RWPE2 (cell line): ENCODE measurements around the gene BSND.

Source experiments
- ATAC-seq: fragments of 200-7000 bp; cut with Tn5 transposase; 3 replicates; pipeline ENCODE4 v1.9.1; 2021; ENCODE audit warnings: low read depth
- DNase-seq: peaks from one replicate; pipeline ENCODE4 v3.0.0-alpha.2; 2020; ENCODE audit warnings: low spot score
- H3K27ac ChIP-seq: fragments of 450-650 bp; 2 replicates; pipeline ENCODE4 v1.5.1; 2017; ENCODE audit warnings: mild to moderate bottlenecking; ENCODE audit not compliant: poor library complexity, severe bottlenecking
- H3K27me3 ChIP-seq: fragments of 250-450 bp; sonication (Bioruptor Pico); 2 replicates; pipeline ENCODE4 v1.5.1; 2021; ENCODE audit warnings: mild to moderate bottlenecking, moderate library complexity; ENCODE audit not compliant: insufficient read depth, poor library complexity, severe bottlenecking
- H3K36me3 ChIP-seq: fragments of 250-450 bp; sonication (Bioruptor Pico); 2 replicates; pipeline ENCODE4 v1.5.1; 2020; ENCODE audit warnings: low read depth, mild to moderate bottlenecking, moderate library complexity
- H3K4me1 ChIP-seq: fragments of 250-450 bp; sonication (Bioruptor Pico); 2 replicates; pipeline ENCODE4 v1.5.1; 2021; ENCODE audit warnings: mild to moderate bottlenecking, moderate library complexity; ENCODE audit not compliant: insufficient read depth, poor library complexity, severe bottlenecking
- H3K4me3 ChIP-seq: fragments of 250-450 bp; sonication (Bioruptor Pico); 2 replicates; pipeline ENCODE4 v1.5.1; 2021; ENCODE audit warnings: mild to moderate bottlenecking, moderate library complexity; ENCODE audit not compliant: severe bottlenecking
- H3K9me3 ChIP-seq: fragments of 250-450 bp; sonication (Bioruptor Pico); 2 replicates; pipeline ENCODE4 v1.5.1; 2021; ENCODE audit warnings: mild to moderate bottlenecking, moderate library complexity; ENCODE audit not compliant: severe bottlenecking
- TF ChIP-seq, protein P1 (sequence below): fragments of 450-650 bp; IDR thresholded peaks from one replicate; pipeline ENCODE4 v1.5.1; 2017; ENCODE audit warnings: mild to moderate bottlenecking, moderate library complexity; ENCODE audit not compliant: poor library complexity, severe bottlenecking

BSND gene

DNA sequence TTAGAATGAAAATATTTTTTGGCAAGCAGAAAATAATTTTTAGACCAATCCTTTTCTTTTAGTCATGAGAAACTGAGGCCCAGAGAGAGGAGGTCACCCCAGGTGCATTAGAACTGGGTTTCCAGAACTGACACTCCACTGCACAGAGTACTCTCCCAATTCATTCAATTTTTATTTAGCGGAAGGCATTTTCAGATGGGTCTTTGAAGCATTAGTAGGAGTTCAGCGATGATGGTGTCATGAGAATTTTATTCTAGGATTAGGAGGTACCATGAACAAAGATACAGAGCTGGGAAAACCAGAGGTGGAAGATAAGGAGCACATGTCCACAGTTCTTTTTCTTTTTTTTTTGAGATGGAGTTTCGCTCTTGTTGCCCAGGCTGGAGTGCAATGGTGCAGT is 42.9 kb downstream of the BSND start:
- no peaks in the 10 kb centered on the region for H3K9me3 ChIP-seq
- H3K4me1 ChIP-seq, result peaks cover 23% of the 10 kb centered on the region
- DNase-seq, result no peak
- no peaks in the 10 kb centered on the region for H3K27me3 ChIP-seq
- no peak overlapping the region for H3K27ac ChIP-seq
- no peak for ATAC-seq
- H3K4me3 ChIP-seq, result peak overlapping the region; percentile 78
- TF ChIP-seq, protein P1, sequence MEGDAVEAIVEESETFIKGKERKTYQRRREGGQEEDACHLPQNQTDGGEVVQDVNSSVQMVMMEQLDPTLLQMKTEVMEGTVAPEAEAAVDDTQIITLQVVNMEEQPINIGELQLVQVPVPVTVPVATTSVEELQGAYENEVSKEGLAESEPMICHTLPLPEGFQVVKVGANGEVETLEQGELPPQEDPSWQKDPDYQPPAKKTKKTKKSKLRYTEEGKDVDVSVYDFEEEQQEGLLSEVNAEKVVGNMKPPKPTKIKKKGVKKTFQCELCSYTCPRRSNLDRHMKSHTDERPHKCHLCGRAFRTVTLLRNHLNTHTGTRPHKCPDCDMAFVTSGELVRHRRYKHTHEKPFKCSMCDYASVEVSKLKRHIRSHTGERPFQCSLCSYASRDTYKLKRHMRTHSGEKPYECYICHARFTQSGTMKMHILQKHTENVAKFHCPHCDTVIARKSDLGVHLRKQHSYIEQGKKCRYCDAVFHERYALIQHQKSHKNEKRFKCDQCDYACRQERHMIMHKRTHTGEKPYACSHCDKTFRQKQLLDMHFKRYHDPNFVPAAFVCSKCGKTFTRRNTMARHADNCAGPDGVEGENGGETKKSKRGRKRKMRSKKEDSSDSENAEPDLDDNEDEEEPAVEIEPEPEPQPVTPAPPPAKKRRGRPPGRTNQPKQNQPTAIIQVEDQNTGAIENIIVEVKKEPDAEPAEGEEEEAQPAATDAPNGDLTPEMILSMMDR, result no peak
- peaks cover 56% of the 10 kb centered on the region for H3K36me3 ChIP-seq

DNA sequence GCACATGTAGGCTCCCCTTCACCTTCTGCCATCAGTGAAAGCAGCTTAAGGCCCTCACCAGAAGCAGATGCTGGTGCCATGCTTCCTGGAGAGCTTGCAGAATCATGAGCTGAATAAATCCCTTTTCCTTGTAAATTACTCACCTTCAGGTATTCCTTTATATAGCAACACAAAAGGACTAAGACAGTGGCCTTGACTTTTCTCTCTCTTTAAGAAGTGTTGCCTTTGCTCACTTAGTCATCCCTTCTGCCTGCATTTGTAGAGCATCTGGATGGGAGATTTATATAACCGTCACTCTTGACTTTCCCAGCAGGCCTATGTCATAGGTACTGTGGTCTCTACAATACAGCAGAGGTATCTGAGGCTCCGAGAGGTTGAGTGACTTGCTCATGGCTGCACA is 44.3 kb downstream of the BSND start:
- no peak overlapping the region for H3K27ac ChIP-seq
- ATAC-seq, result no peak

DNA sequence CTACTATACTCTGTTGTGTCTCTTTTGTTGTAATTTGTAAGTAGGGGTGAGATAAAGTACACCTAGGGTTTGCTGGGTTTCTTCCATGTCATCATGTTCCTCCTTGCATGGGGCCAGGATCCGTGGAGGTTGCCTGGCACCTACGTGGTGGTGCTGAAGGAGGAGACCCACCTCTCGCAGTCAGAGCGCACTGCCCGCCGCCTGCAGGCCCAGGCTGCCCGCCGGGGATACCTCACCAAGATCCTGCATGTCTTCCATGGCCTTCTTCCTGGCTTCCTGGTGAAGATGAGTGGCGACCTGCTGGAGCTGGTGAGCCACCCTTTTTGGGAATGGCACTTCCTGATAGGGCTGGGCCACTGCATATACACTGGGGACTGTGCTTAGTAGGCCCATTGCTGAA is 45.0 kb downstream of the BSND start:
- peaks cover 77% of the 10 kb centered on the region for H3K36me3 ChIP-seq
- peak; percentile 26 for DNase-seq
- H3K4me3 ChIP-seq, result no peak overlapping the region
- no peak for ATAC-seq
- peaks cover 21% of the 10 kb centered on the region for H3K4me1 ChIP-seq
- H3K9me3 ChIP-seq, result no peaks in the 10 kb centered on the region
- no peaks in the 10 kb centered on the region for H3K27me3 ChIP-seq
- H3K27ac ChIP-seq, result no peak overlapping the region
- TF ChIP-seq, protein P1, result no peak

More for the DNA sequence above, 44.3 kb downstream of the BSND start:
- Histone ChIP-seq H3K9me3 (no peaks in the 10 kb centered on the region), H3K4me3 (no peak overlapping the region), H3K4me1 (peaks cover 23% of the 10 kb centered on the region), H3K27me3 (no peaks in the 10 kb centered on the region), H3K36me3 (peaks cover 70% of the 10 kb centered on the region)
- TF ChIP-seq, protein P1, result no peak
- DNase-seq, result peak; percentile 12

DNA sequence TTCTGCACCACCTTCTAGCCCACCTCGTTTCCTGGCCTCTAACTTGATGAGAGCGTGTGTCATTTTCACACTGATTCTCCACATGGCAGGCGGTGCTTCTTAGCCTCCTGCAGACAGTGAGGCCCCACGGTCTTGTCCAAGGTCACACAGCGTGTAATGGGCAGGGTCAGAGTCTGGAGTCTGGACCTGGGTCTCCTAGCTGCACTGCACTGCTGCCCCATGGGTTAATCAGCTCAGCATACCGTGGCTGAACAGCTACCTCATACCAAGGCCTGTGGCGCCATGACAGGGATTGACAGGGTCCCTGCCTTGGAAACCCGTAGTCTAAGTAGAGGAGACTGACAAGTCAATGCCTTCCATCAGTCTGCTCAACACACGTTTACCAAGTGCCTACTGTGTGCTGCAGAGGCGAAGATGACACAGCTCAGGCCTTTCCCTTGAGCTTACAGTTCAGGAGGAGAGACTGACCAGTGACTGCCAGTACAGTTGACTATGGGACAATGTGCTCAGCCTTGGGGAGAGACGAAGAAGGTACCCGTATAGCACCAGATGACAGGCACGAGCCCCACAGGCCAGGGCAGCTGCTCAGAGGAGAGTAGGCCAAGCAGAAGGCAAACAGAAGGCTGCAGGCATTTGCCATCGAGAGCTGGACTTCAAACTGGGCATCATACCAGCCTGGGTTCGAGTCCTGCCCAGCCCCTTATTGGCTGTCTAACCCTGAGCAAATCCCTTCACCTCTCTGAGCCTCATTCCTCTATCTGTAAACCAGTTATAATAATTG is 46.1 kb downstream of the BSND start:
- H3K36me3 ChIP-seq, result peaks cover 88% of the 10 kb centered on the region

More for the DNA sequence above, 46.1 kb downstream of the BSND start:
- H3K9me3 ChIP-seq, result no peaks in the 10 kb centered on the region
- ATAC-seq (no peak), DNase-seq (peak; percentile 27)
- H3K4me3 ChIP-seq, result no peak overlapping the region
- H3K27ac ChIP-seq, result no peak overlapping the region
- H3K27me3 ChIP-seq, result no peaks in the 10 kb centered on the region
- TF ChIP-seq, protein P1, result no peak
- peaks cover 17% of the 10 kb centered on the region for H3K4me1 ChIP-seq
